HG03280 (cell line): ENCODE data around the gene CAV2.
"Not testable (repeated sequence)": the region's sequence is repeated elsewhere in the genome, so short reads cannot be mapped to it uniquely, and the experiment has no call there.

Source experiments
- ATAC-seq: cut with Tn5 transposase; IDR thresholded peaks from one replicate; pipeline ENCODE4 v1.9.1; 2021; ENCODE audit warnings: mild to moderate bottlenecking, moderate library complexity; ENCODE audit not compliant: unreplicated experiment

CAV2 gene, protein sequence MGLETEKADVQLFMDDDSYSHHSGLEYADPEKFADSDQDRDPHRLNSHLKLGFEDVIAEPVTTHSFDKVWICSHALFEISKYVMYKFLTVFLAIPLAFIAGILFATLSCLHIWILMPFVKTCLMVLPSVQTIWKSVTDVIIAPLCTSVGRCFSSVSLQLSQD

DNA sequence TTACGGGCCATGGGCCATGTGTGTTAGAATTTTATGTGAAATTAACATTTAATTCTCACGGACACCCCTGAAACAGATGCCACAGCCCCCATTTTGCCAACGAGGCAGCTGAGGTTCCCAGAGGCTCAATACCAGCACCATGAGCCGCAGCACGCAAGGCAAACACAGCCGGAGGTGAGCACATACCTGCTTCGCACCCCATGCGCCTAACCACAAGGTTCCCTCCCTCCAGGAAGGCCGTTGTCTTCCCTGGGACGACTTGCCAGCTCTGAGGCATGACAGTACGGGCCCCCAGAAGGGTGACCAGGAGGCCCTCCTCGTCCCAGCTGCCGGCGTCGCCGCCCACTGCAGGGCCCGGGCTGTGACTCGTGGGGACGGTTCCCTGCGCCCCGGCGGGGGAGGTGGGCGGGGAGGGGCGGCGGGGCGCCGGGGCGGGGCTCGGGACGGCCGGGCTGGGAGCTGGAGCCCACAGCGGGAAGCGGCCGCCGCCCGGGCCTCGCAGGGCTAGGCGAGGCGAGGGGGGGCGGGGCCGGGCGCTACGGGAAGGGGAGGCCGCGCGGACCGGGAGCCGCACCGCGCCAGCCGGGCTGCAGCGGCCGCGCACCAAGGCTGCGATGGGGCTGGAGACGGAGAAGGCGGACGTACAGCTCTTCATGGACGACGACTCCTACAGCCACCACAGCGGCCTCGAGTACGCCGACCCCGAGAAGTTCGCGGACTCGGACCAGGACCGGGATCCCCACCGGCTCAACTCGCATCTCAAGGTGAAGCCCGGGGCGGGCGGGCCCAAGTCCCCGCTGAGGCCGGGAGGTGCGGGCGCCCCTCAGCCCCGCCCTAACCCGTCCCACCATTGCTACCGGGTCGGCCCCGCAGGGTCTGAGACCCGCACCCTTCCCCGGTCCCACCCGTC lies at the start of gene CAV2:
Gene CAV2 (plus strand): TSS at position 571 of the 910 bp plus-strand sequence. CDS start 44 bp downstream, at position 615.
- peak; percentile 41 for ATAC-seq

DNA sequence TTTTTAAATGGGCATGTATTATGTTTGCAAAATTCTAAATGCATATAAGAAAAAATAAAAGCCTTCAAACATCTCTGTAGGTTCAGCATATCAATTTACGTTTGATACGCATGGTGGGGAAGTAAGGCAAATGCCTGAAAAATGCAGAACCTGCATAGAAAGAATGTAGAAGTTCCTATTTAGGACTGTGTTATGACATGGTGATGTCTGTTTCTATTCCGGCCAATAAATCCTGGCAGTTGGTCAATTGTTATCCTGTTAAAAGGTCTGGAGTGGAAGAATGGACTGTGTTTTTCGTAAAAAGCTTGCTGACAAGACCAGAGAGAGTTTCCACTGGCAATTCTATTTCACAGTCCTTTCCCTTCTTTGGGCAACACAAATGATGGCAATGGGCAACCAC lies 49.6 kb upstream of the CAV2 start:
- no peak for ATAC-seq

DNA sequence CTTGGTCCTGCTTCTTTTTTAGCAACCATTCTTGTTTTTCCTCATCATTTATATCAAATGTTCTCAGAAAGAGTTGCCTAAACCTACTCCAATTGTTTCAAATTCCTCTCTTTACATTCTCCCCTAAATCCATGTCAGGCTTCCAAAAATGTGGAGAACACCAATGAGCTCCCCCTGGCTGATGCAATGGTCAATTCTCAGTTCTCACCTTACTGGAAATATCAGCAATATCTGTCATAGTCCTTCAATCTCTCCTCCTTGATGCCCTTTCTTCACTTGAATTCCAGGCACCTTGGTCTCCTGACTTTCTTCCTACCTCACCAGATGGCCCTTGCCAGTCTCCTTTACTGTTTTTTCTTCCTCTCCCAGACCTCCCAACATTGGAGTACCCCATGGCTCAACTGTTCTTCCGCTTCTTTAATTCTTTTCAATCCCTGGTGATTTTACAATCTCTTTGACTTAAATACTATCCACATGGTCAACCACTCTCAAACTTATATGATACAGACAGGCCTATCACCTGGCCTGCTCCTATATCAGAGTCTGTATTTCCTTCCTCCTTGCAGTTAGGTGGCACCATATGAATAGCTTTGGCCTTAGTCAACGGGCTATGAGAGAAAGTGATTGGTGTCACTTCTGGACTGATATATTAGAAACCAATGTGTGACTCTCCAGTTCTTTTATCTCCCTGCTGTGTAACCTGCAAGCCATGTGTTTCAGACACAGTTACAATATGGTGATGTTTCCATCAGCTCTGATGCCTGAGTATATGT lies 47.4 kb upstream of the CAV2 start:
- no peak for ATAC-seq

DNA sequence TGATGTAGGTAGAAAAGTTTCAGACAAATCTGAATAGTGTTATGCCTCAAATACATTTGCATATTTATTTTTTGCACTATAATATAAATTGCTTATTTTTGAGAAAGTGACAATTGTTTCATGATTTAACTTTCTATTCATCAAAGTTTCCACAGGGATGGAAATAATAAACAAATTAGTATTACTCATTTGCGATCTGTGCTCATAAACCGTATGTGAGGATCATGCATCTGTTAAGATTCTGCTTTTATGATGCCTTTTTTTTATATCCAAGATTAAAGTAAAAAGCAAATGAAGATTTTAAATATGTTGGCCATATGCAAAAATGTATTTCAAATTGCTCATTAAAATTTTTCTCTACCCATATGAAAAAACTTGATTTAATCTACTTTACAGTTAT lies 45.2 kb upstream of the CAV2 start:
- no peak for ATAC-seq

DNA sequence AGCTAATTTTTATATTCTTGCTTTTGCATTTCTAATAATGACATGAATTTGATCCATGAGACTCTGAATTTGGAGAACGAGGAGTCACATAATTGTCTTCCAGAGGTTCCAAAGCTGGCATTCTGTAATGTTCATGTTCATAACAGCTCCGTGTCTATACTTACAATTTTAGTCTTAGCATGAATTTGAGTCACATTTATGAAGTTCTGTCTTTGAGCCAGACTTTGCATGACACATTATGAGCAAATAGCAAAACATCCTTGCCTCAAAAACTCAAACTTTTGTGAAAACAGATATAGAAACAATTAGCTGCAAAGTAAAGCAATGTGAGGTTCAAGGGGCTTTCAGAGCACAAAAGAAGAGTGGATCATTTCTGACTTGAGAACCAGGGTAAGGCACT lies 44.5 kb upstream of the CAV2 start:
- ATAC-seq = no peak

DNA sequence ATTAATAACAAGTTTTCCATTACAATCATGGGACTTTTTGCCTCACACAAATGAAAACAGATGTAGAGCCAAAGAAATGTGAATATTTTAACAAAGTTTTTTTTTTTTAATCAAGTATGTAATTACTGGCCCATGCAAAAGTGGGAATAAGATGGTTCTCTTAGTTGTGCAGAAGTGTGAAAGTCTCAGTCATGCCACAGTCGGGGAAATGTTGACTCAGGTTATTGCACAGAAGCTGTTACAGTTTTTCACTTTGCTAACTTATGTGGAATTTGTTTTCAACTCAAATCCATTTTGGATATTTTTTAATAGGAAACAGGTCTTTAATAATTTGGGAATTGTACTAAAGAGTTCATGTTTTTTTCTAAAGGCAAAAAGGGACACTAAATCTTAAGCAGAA lies 44.0 kb upstream of the CAV2 start:
- ATAC-seq = no peak

DNA sequence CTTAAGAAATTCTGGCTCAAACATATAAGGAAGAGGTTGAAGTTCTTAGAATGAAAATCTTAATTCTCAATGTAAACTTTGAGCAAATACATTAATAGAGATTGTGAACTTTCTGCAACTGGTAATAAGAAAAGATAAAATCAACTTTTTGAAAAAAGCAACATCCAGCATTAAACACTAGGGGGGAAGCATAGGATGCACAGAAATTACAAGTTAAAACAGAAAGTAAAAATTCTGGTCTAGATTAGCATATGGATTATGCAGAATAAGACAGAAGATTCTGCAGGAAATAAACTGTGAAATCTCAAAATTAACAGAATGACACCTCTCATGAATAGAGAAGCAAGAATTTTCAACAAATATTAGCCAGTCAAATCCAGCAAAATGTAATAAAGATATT lies 38.0 kb upstream of the CAV2 start:
- no peak for ATAC-seq

DNA sequence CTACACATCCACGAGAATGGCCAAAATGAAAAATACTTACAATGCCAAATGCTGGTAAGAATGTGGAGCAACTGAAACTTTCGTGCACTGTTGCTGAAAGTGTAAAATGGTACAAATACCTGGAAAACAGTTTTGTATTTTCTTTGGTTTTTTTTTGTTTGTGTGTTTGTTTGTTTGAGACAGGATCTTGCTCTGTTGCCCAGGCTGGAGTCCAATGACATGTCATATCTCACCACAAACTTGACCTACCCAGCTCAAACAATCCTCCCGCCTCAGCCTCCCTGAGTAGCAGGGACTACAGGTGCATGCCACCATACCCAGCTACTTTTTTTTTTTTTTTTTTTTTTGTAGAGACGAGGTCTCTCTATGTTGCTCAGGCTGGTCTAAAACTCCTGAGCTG lies 35.6 kb upstream of the CAV2 start:
- ATAC-seq = no peak

DNA sequence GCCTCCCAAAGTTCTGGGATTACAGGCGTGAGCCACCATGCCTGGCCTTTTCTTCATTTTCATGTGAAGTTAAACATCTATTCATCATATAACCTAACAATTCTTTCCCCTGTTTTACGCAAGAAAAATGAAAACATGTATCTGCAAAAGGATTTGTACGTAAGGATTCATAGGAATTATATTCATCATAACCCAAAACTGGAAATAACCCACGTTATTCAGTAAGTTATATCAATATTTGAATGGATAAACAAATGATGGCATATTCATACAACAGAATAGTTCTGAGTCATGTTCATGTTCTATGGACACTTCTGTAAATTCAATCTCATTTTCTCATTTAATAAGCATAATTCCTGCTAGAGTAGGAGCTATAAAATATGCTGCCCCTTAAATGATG lies 35.2 kb upstream of the CAV2 start:
- ATAC-seq = no peak

DNA sequence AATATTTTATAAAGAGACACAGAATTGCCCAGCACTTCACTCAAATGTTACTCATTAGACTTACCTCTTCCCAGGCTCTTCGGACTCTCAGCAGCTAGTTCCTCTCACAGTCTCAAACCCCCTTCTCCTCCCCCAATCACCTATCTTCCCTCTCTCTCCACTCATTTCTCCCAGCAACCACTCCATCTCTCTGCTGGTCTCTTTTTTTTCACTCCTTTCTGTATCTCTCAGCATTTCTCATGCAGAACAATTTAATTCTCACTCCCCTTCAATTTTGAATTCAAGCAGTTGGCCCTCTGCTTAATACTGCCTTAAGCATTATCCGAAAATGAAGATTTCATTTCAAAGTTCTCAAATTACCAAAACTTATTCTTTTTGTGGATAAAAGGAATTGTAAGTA lies 34.4 kb upstream of the CAV2 start:
- ATAC-seq = no peak

DNA sequence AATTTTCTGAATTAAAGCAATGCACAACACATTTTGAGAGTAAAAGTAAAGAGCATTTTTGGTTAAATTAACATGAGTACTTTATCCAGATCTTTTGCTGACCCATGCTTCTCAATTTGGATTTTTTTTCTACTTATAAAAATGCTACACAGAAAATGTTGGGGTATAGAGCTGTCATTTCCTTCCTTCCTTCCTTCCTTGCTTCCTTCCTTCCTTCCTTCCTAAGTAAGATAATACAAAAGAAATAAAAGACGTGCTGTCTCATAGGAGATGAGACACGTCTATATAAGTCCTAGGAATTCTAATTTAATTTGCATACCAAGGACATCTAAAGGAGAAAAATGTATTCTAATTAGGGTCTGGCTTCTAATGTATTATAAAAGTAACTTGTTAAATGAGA lies 31.0 kb upstream of the CAV2 start:
- no peak for ATAC-seq

DNA sequence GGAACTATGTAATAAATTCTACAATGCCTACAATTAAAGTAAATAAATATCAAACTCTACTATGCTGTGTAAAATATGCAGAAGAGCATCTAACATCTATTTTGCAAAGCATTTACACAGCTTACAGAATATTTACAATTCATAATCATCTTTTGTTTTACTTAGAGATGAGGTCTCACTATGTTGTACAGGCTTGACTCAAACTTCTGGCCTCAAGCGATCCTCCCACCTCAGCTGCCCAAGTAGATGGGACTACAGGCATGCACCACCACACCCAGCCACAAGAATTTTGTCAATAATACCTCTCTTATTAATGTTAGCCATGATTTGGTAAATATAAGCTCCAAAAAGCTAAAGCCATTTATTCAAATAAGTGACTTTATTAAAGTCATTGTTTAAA lies 21.9 kb upstream of the CAV2 start:
- no peak for ATAC-seq

DNA sequence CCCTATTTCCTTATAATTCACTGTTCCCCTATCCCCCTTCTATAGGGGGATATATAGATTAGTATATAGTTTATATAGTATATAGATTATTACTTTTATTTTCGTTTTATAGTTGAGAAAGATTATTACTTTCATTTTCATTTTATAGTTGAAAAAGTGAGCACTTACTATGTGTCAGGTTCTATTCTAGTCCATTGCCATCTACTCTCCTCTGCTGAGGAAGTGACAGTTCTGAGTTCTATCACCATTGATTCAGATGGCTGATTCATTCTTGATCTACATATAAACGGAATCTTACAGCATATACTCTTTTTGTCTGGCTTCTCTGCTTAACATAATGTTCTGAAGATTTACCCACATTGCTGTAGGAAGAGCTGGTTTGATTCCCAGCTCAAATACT lies 20.7 kb upstream of the CAV2 start:
- ATAC-seq = no peak

DNA sequence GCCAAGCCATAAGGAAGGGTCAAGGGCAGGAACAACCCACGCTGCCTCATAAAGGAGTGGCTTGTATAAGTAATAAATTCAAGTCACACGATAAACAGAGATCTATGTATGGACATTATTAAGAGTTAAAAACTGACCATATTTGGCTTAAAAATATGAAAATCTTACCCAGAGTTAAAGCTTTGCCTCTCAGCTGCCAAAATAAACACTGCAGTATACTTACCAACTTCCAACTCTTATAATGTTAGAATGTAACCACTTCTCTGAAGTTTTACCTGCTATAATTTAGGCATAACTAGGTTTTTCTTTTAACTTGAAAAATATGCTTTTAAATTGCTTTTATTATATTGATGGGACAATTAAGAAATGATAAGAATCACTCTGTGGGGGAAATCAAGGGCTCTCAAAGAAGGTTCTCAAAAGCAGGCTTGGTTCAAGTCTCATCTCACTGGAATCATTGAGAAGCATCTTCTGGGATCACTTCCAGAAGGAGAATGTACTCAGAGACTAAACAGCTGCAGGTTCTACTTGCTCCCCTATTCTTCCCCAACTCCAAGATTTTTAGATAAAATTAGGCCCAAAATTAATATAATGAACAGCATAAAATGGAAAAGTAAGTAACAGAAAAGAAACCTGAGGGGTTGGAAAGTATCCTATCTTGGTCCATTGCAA lies 16.1 kb upstream of the CAV2 start:
- no peak for ATAC-seq

DNA sequence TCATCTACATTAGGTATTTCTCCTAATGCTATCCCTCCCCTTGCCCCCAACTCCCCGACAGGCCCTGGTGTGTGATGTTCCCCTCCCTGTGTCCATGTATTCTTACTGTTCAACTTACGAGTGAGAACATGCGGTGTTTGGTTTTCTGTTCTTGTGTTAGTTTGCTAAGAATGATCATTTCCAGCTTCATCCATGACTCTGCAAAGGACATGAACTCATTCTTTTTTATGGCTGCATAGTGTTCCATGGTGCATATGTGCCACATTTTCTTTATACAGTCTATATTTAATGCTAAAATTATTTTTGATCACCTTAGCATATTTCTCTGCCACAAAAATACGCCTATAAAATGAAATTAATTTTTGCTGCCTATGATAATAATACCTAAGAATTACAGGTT lies 15.1 kb upstream of the CAV2 start:
- ATAC-seq = not testable (repeated sequence)

DNA sequence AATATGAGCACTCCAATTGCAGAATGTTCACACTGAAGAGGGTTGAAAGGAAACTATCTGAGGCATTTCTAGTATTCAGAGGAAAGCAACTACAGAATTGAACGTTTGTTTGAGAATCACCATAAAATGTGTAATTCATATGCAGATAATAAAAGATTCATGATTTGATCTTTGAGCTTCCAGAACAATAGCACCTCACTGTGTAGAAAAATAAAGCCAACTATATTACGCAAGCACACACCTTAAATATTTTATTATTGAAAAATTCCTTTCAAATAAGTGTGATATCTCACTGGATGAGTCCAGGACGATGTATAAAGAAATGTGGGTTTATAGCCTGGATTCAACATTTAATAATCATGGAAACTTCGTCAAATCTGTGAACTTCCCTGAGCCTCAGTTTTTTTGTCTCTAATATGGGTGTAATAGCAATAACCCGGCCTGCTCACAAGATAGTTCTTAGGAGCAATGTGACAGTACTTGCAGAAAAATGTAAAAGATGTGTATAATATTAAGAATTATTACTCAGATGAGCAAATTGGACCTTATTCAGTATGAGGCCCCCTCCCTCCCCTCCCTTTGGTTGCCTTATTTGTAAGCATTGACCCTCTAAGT lies 11.5 kb upstream of the CAV2 start:
- ATAC-seq = no peak

DNA sequence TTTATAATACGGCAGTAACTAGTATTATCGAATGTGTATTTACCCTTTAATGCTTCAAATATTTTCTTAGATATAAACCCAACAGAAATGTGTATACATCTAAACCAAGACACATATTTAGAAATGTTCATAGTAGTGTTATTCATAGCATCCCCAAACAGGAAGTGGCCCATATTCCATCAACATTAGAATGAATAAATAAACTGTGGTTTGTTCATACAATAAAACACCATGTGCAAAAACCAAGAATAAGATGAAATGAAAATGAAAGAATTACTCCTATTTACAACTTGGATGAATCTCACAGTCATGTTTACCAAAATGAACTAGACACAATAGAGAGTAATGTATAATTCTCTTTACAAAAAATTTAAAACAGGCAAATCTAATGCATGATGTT lies 9.2 kb upstream of the CAV2 start:
- no peak for ATAC-seq

DNA sequence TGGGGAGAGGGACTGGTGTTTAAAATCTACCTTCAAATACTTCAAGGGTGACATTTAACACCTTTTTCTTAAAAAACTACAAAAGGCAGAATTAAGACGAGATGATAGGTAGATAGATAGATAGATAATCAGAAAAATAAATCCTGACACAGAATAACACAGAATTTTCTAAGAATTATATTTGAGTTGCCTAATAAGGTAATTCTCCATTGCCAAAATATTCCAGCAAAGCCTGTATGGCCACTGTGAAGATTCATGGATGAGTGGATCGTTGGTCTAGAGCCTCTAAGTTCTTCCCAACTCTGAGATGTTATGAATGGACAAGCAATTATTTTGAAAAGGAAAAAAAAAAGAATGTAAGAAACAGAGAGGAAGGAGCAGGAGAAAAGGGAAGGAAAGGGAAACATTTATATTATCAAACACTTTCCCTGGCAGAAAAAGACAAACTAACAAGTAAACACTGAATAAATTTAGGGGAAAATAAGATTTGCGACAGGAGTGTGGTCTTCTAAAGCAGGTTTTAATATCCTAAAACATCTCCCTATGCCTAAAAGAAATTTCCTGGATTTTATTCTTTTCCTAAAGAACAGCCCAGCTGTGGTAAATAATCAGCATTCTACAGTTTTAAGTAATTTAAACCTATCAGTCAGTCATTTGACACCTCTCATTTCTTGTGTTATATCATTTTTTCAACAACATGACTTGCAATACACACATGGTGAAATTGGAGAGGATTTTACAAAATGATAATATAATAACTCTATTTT lies 7.5 kb upstream of the CAV2 start:
- ATAC-seq = no peak

DNA sequence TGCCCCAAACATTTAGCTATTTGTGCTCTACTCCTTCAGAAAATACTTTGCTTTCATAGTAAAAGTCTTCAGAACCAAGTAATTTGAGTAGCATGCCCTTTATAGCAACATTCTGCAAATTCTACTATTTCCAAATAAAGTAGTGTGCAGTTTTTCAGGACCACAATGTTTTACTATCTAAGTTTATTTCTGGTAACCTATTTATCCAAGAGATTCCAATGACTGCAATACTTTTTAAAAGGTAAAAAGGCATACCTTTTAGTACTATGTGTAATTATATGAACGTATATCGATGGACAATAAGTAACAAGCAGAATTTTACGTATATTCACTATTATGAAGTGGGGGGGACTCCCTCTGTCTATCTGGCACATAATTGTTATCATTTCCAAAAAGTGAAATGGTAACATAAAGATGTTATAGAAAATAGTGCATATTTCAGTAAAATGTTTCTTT lies 6.9 kb upstream of the CAV2 start:
- ATAC-seq = no peak

DNA sequence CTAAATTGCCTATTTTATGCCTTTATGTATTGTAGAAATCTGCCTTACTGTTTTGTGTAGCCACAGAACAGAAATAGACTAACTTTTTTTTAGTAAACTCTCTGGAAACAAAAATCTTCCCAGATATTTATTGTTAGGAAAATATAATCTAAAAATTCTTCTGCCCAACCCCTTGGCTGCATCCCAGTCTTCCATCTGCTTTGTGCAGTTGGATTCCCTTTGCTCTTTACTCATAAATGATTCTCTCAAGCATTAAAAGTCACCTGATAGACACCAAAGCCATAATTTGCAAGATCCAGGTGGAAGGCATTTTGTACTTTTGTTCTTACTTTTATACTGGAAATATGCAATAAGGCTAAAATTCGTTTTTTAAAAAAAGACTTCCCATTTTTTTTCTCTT lies 6.1 kb upstream of the CAV2 start:
- ATAC-seq = no peak
